ENCODE results near the gene SLIT3. TPM values are rescaled to one million over a fixed set of nuclear protein-coding genes. Genes with fewer than 3 reads are reported as not detected.
A peak's percentile ranks its signal among the peaks of the same experiment; 100 is the strongest.

The SLIT3 gene
- total RNA-seq, 1 experiment from 2014 or later = 21.9 TPM

DNA sequence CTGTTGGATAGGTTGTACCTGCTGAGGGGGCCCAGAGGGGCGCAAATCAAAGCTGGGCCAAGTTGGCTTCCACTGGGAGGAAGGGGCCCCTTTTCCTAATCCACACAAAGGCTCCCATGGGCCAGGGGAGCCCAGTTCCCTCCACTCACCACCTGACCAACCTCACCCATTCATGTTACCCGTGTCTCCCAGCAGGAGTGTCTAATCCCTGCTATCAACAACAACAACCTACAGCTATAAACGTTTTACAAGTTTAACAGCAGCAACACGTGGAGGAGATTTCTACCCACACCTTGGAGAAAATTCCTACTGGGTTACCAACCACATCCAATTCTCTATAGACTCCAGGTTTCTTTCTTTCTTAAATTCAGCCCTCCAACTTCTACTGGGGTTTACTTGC is 216.2 kb downstream of the SLIT3 start:
- in situ Hi-C loops (cut with HindIII; ENCODE audit: low pct_unique_long_range_greater_than_20kb, low sequenced_read_pairs) = no loop called here

GRCh38 chr5:169083394-169084018 is 217.4 kb downstream of the SLIT3 start:
- in situ Hi-C loops (cut with HindIII; ENCODE audit: low pct_unique_long_range_greater_than_20kb, low sequenced_read_pairs) = no loop called here
- DNase-seq (ENCODE audit: low read depth) = no peak

More for the DNA sequence above, 216.2 kb downstream of the SLIT3 start:
- no peak for DNase-seq (ENCODE audit: low read depth)

GRCh38 chr5:169081000-169081724 is 219.8 kb downstream of the SLIT3 start:
- in situ Hi-C loops (cut with HindIII; ENCODE audit: low pct_unique_long_range_greater_than_20kb, low sequenced_read_pairs) = no loop called here
- DNase-seq (ENCODE audit: low read depth) = no peak

GRCh38 chr5:169080448-169080911 is 220.5 kb downstream of the SLIT3 start:
- DNase-seq (ENCODE audit: low read depth) = no peak
- in situ Hi-C loops (cut with HindIII; ENCODE audit: low pct_unique_long_range_greater_than_20kb, low sequenced_read_pairs) = no loop called here

DNA sequence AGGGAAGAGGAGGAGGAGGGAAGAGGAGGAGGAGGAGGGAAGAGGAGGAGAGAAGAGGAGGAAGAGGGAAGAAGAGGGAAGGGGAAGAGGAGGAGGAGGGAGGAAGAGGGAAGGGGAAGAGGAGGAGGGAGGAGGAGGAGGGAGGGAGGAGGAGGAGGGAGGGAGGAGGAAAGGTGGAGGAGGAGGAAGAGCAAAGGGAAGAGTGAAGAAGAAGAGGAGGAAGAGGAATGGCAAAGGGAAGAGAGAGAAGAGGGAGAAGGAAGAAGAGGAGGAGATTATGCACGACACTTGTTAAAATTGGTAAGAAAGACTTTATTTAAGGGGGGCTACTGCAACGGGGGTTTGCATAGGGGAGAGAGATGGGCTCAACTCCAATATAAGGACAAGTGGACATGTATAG is 221.2 kb downstream of the SLIT3 start:
- in situ Hi-C loops (cut with HindIII; ENCODE audit: low pct_unique_long_range_greater_than_20kb, low sequenced_read_pairs) = no loop called here
- no peak for DNase-seq (ENCODE audit: low read depth)

DNA sequence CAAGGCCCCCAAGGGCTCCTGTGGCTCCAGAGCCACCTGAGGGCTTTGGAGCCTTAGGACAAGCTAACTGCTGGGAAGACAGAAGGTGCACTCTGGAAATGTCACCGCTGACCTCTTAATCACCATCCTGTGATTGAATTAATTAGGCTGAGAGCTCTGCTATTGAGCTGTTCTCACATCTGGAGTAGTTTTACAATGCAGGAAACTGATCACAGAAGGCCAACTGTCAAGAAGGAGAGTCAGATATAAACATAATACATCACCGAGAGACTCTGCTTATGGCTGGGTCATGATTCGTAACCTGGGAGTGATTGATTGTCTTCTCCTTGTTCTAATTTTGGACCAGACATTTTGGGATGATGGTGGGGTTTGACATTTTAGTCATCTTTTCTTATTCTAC is 226.1 kb downstream of the SLIT3 start:
- in situ Hi-C loops (cut with HindIII; ENCODE audit: low pct_unique_long_range_greater_than_20kb, low sequenced_read_pairs) = no loop called here
- DNase-seq (ENCODE audit: low read depth) = no peak

GRCh38 chr5:169072233-169072632 is 228.7 kb downstream of the SLIT3 start:
- DNase-seq (ENCODE audit: low read depth) = peak; percentile 64

GRCh38 chr5:169070413-169070812 is 230.5 kb downstream of the SLIT3 start:
- DNase-seq (ENCODE audit: low read depth) = no peak
- in situ Hi-C loops (cut with HindIII; ENCODE audit: low pct_unique_long_range_greater_than_20kb, low sequenced_read_pairs) = no loop called here

More at GRCh38 chr5:169072233-169072632, 228.7 kb downstream of the SLIT3 start:
- in situ Hi-C loops (cut with HindIII; ENCODE audit: low pct_unique_long_range_greater_than_20kb, low sequenced_read_pairs) = no loop called here

GRCh38 chr5:169067751-169068173 is 233.2 kb downstream of the SLIT3 start:
- no peak for DNase-seq (ENCODE audit: low read depth)
- in situ Hi-C loops (cut with HindIII; ENCODE audit: low pct_unique_long_range_greater_than_20kb, low sequenced_read_pairs) = no loop called here

GRCh38 chr5:169065400-169065799 is 235.5 kb downstream of the SLIT3 start:
- in situ Hi-C loops (cut with HindIII; ENCODE audit: low pct_unique_long_range_greater_than_20kb, low sequenced_read_pairs) = no loop called here
- peak; percentile 32 for DNase-seq (ENCODE audit: low read depth)

- DNase-seq (ENCODE audit: low read depth) = peak; percentile 47
- in situ Hi-C loops (cut with HindIII; ENCODE audit: low pct_unique_long_range_greater_than_20kb, low sequenced_read_pairs) = no loop called here
Measured at GRCh38 chr5:169064093-169064492, 236.8 kb downstream of the SLIT3 start.

GRCh38 chr5:169063316-169063953 is 237.5 kb downstream of the SLIT3 start:
- no peak for DNase-seq (ENCODE audit: low read depth)
- in situ Hi-C loops (cut with HindIII; ENCODE audit: low pct_unique_long_range_greater_than_20kb, low sequenced_read_pairs) = no loop called here

GRCh38 chr5:169062690-169063089 is 238.2 kb downstream of the SLIT3 start:
- in situ Hi-C loops (cut with HindIII; ENCODE audit: low pct_unique_long_range_greater_than_20kb, low sequenced_read_pairs) = no loop called here

DNA sequence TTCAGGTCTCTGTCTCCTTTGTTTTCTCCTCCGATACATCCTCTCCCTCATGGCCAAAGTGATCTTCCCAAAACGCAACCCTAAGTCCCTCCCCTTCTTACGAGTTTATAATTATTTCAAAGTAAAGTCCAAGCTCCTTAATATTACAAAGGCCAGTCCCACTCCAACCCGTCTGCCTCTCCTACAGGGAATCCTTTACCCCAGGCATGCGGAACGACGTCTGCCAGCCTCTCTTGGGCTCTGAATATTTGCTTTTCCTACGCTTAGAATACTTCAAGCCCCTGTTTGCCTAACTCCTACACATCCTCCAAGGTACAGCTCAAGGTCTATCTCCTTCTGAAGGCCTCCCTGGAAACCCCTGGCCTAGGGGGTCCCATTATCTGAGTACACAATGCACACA is 246.4 kb downstream of the SLIT3 start:
- no peak for DNase-seq (ENCODE audit: low read depth)

More at GRCh38 chr5:169062690-169063089, 238.2 kb downstream of the SLIT3 start:
- DNase-seq (ENCODE audit: low read depth) = no peak

DNA sequence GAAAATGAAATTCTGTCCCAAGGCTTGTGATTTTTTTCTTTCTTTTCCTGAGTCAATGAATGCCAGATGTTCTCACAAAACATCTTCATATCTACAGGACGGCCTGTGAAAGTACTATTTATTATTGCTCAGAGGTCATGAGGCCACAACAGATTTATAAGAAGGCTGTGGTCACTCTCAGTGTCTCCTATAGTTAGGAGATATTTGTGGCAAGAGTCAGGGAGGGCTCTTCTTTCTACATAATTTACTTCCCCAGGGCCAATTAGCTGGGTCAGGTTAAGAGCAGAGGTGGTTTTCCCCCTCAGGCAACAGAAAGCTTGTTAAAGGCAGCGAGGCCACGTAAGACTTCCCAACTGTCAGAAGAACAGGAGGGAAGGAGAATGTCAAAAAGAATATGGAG is 248.7 kb downstream of the SLIT3 start:
- peak; percentile 13 for DNase-seq (ENCODE audit: low read depth)
- in situ Hi-C loops (cut with HindIII; ENCODE audit: low pct_unique_long_range_greater_than_20kb, low sequenced_read_pairs) = no loop called here

More for the DNA sequence above, 246.4 kb downstream of the SLIT3 start:
- in situ Hi-C loops (cut with HindIII; ENCODE audit: low pct_unique_long_range_greater_than_20kb, low sequenced_read_pairs) = no loop called here

DNA sequence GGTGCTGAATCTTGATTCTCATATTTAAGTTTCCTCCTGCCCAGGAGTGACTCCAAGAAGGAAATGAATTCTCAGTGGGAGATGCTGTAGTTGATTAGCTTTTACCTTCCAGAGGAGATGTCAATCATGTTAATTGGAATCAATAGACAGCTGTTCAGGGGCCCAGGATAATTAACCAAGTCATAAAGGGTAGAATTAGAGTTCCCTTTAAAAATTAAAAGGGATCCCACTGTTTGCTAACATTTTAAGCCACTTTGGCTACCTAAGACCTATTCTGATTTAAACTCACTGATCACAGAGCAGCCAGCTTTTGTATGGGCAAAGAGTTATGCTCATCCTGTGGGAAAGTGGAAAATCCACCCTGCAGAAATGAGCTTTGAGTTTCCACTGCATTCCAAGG is 249.6 kb downstream of the SLIT3 start:
- no peak for DNase-seq (ENCODE audit: low read depth)
- in situ Hi-C loops (cut with HindIII; ENCODE audit: low pct_unique_long_range_greater_than_20kb, low sequenced_read_pairs) = no loop called here

DNA sequence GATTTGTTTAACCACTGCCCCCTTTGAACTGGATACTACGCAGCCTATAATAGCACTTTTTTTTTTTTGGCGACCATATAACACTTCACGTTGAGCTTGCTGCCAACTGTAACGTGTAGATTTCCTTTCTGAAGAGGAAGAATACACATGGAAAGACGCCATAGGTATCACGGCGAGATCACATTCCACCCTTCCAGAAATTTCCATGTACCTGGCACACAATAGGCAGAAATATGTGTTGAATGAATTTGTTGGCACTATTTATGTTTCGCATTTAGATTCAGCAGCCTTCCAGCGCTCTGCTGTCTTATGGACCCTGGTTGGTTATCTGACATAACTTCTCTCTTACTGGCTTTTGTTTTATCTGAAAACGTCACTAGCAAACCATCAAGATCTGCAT is 250.3 kb downstream of the SLIT3 start:
- in situ Hi-C loops (cut with HindIII; ENCODE audit: low pct_unique_long_range_greater_than_20kb, low sequenced_read_pairs) = no loop called here
- DNase-seq (ENCODE audit: low read depth) = no peak

GRCh38 chr5:169050146-169050571 is 250.8 kb downstream of the SLIT3 start:
- in situ Hi-C loops (cut with HindIII; ENCODE audit: low pct_unique_long_range_greater_than_20kb, low sequenced_read_pairs) = no loop called here
- DNase-seq (ENCODE audit: low read depth) = peak; percentile 14

GRCh38 chr5:169049712-169050111 is 251.2 kb downstream of the SLIT3 start:
- no peak for DNase-seq (ENCODE audit: low read depth)
- in situ Hi-C loops (cut with HindIII; ENCODE audit: low pct_unique_long_range_greater_than_20kb, low sequenced_read_pairs) = no loop called here
